Measurements from ENCODE around the gene AHR. TPM values are rescaled to one million over a fixed set of nuclear protein-coding genes. Genes with fewer than 3 reads are reported as not detected.

Gene AHR
- total and polyA plus RNA-seq, 4 donors: 22.8 to 413 (median 67.5) TPM

DNA sequence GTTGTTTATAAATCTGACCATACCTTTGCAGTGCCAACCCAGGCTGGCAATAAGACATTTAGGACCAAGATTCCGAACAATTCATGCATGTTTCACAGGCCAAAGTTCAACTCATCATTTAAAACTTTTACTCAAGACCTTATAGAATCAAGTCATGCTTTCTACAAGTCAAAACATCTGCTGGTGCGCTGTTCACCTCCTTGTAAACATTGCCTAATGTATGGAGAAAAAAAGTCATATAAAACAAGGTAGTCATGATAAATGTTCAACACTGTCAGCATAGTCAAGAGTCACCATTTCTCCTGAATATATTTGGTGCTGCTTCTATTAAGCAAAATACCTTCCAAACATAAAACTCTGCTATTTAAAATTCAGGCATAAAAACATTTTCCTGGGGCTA lies 42.1 kb upstream of the AHR start:
- Histone ChIP-seq H3K9ac (ENCODE audit: insufficient read depth in 1 of 2, low read length in 2 of 2) (no peak overlapping the region), H3K27me3 (ENCODE audit: control insufficient read depth in 3 of 3, insufficient read depth in 3 of 3, low read length in 2 of 3) (no peaks in the 10 kb centered on the region), H3K36me3 (ENCODE audit: control insufficient read depth in 4 of 4, insufficient read depth in 4 of 4, low read length in 4 of 4) (no peaks in the 10 kb centered on the region), H3K9me3 (ENCODE audit: control insufficient read depth in 4 of 4, insufficient read depth in 3 of 4, low read length in 3 of 4) (no peaks in the 10 kb centered on the region), H3K27ac (ENCODE audit: low read depth in 1 of 2, low read length in 1 of 2) (no peak overlapping the region), H3K4me3 (no peak overlapping the region), H3K4me1 (ENCODE audit: control insufficient read depth in 5 of 5, insufficient read depth in 5 of 5, low read length in 5 of 5) (no peaks in the 10 kb centered on the region)
- 75 to 94% methylated on average over 2 of the region's 2 CpGs for WGBS, 2 donors
- ATAC-seq (ENCODE audit: insufficient read depth, low FRiP score): no peak
- no peak for DNase-seq
- TF ChIP-seq, protein P1, sequence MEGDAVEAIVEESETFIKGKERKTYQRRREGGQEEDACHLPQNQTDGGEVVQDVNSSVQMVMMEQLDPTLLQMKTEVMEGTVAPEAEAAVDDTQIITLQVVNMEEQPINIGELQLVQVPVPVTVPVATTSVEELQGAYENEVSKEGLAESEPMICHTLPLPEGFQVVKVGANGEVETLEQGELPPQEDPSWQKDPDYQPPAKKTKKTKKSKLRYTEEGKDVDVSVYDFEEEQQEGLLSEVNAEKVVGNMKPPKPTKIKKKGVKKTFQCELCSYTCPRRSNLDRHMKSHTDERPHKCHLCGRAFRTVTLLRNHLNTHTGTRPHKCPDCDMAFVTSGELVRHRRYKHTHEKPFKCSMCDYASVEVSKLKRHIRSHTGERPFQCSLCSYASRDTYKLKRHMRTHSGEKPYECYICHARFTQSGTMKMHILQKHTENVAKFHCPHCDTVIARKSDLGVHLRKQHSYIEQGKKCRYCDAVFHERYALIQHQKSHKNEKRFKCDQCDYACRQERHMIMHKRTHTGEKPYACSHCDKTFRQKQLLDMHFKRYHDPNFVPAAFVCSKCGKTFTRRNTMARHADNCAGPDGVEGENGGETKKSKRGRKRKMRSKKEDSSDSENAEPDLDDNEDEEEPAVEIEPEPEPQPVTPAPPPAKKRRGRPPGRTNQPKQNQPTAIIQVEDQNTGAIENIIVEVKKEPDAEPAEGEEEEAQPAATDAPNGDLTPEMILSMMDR (IDR thresholded peaks at IDR 0.05; ENCODE audit: control extremely low read depth, extremely low read depth): no peak

DNA sequence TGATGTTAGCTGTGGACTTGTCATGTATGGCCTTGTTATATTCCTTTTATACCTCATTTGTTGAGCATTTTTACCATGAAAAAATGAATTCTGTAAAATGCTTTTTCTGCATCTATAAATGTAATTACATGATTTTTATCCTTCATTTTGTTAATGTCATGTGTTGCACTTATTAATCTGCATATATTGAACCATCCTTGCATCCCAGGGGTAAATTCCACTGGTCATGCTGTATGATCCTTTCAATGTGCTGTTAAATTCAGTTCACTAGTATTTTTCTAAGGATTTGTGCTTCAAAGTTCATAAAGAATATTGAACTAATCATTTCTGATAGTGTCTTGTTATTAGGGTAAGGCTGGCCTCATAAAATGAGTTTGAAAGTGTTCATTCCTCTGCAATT lies 31.9 kb upstream of the AHR start:
- Histone ChIP-seq H3K4me1 (ENCODE audit: control insufficient read depth in 5 of 5, insufficient read depth in 5 of 5, low read length in 5 of 5) (no peaks in the 10 kb centered on the region), H3K36me3 (ENCODE audit: control insufficient read depth in 4 of 4, insufficient read depth in 4 of 4, low read length in 4 of 4) (no peaks in the 10 kb centered on the region), H3K27ac (ENCODE audit: low read depth in 1 of 2, low read length in 1 of 2) (no peak overlapping the region), H3K9me3 (ENCODE audit: control insufficient read depth in 4 of 4, insufficient read depth in 3 of 4, low read length in 3 of 4) (peaks cover 0 to 18% (median 9%) of the 10 kb centered on the region in 4 donors), H3K9ac (ENCODE audit: insufficient read depth in 1 of 2, low read length in 2 of 2) (no peak overlapping the region), H3K27me3 (ENCODE audit: control insufficient read depth in 3 of 3, insufficient read depth in 3 of 3, low read length in 2 of 3) (no peaks in the 10 kb centered on the region), H3K4me3 (no peak overlapping the region)
- TF ChIP-seq, protein P1 (IDR thresholded peaks at IDR 0.05; ENCODE audit: control extremely low read depth, extremely low read depth): no peak
- DNase-seq: no peak
- no peak for ATAC-seq (ENCODE audit: insufficient read depth, low FRiP score)

DNA sequence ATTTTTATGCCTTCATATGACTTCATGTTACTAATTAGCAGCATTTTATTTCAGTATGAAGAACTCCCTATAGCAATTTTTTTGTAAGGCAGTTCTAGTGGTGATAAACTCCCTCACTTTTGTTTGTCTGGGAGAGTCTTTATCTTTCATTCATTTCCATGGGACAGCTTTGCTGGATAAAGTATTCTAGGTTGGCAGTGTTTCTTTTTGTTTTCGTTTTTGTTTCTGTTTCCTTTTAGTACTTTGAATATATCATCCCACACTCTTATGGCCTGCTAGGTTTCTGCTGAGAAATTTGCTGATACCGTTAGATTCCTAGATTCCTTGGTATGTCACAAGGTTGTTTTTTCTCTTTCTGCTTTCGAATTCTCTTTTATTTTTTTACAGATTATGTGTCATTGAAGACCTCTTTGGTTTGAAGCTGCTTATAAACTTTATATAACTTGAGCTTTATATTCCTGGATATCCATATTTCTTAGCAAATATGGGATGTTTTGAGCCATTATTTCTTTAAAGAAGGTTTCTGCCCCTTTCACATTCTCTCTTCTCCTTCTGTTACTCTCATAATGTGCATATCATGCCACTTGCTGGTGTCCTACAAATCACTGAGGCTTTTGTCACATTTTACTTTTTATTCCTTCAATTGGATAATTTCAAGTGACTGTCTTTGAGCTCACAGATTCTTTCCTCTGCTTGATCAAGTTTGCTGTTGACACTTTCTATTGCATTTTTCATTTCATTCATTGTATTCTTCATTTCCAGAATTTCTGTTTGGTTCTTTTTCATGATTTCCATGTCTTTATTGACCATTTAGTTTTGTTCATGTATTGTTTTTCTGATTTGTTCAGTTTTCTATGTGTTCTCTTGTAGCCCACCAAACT lies 28.9 kb upstream of the AHR start:
- Histone ChIP-seq H3K4me1 (ENCODE audit: control insufficient read depth in 5 of 5, insufficient read depth in 5 of 5, low read length in 5 of 5) (peaks cover 0 to under 1% (median 0%) of the 10 kb centered on the region in 5 donors), H3K9me3 (ENCODE audit: control insufficient read depth in 4 of 4, insufficient read depth in 3 of 4, low read length in 3 of 4) (peaks cover 0 to 18% (median 8%) of the 10 kb centered on the region in 4 donors), H3K4me3 (no peak overlapping the region), H3K27ac (ENCODE audit: low read depth in 1 of 2, low read length in 1 of 2) (no peak overlapping the region), H3K36me3 (ENCODE audit: control insufficient read depth in 4 of 4, insufficient read depth in 4 of 4, low read length in 4 of 4) (no peaks in the 10 kb centered on the region), H3K9ac (ENCODE audit: insufficient read depth in 1 of 2, low read length in 2 of 2) (no peak overlapping the region), H3K27me3 (ENCODE audit: control insufficient read depth in 3 of 3, insufficient read depth in 3 of 3, low read length in 2 of 3) (no peaks in the 10 kb centered on the region)
- TF ChIP-seq, protein P1 (IDR thresholded peaks at IDR 0.05; ENCODE audit: control extremely low read depth, extremely low read depth): no peak
- ATAC-seq (ENCODE audit: insufficient read depth, low FRiP score) (no peak), DNase-seq (no peak)
- 76 to 94% methylated on average over 3 of the region's 3 CpGs for WGBS, 2 donors

All from lung (tissue), 12 donors.